ENCODE results near the gene TMEM247.

The TMEM247 gene

DNA sequence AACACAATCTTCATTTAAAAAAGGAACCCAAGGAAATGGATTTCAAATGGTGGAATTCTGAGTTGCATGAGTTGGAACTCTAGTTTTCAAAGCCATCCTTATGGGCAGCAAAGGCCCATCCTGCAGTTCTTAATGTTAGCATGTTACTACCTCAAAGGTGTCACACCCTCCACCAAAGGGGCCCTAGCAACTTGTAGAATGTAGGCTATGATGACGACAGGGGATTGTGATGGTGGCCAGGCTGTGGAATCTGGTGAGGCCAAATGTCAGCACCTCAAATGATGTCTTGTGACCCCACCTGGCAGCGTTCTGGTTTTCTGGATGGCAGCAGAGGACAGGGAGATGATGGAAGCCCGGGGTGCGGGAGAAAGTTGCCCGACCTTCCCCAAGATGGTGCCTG, at the start of gene TMEM247:
TSS of gene TMEM247 (plus strand) at position 301 of the 400 bp plus-strand sequence.
- TF ChIP-seq, protein P1, sequence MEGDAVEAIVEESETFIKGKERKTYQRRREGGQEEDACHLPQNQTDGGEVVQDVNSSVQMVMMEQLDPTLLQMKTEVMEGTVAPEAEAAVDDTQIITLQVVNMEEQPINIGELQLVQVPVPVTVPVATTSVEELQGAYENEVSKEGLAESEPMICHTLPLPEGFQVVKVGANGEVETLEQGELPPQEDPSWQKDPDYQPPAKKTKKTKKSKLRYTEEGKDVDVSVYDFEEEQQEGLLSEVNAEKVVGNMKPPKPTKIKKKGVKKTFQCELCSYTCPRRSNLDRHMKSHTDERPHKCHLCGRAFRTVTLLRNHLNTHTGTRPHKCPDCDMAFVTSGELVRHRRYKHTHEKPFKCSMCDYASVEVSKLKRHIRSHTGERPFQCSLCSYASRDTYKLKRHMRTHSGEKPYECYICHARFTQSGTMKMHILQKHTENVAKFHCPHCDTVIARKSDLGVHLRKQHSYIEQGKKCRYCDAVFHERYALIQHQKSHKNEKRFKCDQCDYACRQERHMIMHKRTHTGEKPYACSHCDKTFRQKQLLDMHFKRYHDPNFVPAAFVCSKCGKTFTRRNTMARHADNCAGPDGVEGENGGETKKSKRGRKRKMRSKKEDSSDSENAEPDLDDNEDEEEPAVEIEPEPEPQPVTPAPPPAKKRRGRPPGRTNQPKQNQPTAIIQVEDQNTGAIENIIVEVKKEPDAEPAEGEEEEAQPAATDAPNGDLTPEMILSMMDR (IDR thresholded peaks at IDR 0.05; ENCODE audit: borderline replicate concordance, control extremely low read depth, extremely low read depth, insufficient read depth, missing control alignments): no peak
- in situ Hi-C loops (cut with MboI; ENCODE audit: low sequenced_read_pairs, unreplicated experiment): no loop called here
- no peak for DNase-seq (ENCODE audit: low spot score)

- in situ Hi-C loops (cut with MboI; ENCODE audit: low sequenced_read_pairs, unreplicated experiment): no loop called here
- DNase-seq (ENCODE audit: low spot score): no peak
- TF ChIP-seq, protein P1 (IDR thresholded peaks at IDR 0.05; ENCODE audit: borderline replicate concordance, control extremely low read depth, extremely low read depth, insufficient read depth, missing control alignments): no peak
Observed at GRCh38 chr2:46430413-46430812, 49.0 kb upstream of the TMEM247 start.

- in situ Hi-C loops (cut with MboI; ENCODE audit: low sequenced_read_pairs, unreplicated experiment): no loop called here
Observed at GRCh38 chr2:46430992-46431391, 48.4 kb upstream of the TMEM247 start.

GRCh38 chr2:46431481-46432235, 47.7 kb upstream of the TMEM247 start:
- in situ Hi-C loops (cut with MboI; ENCODE audit: low sequenced_read_pairs, unreplicated experiment): no loop called here
- TF ChIP-seq, protein P1 (IDR thresholded peaks at IDR 0.05; ENCODE audit: borderline replicate concordance, control extremely low read depth, extremely low read depth, insufficient read depth, missing control alignments): no peak
- DNase-seq (ENCODE audit: low spot score): no peak

More at GRCh38 chr2:46430992-46431391, 48.4 kb upstream of the TMEM247 start:
- TF ChIP-seq, protein P1 (IDR thresholded peaks at IDR 0.05; ENCODE audit: borderline replicate concordance, control extremely low read depth, extremely low read depth, insufficient read depth, missing control alignments): no peak
- no peak for DNase-seq (ENCODE audit: low spot score)

DNA sequence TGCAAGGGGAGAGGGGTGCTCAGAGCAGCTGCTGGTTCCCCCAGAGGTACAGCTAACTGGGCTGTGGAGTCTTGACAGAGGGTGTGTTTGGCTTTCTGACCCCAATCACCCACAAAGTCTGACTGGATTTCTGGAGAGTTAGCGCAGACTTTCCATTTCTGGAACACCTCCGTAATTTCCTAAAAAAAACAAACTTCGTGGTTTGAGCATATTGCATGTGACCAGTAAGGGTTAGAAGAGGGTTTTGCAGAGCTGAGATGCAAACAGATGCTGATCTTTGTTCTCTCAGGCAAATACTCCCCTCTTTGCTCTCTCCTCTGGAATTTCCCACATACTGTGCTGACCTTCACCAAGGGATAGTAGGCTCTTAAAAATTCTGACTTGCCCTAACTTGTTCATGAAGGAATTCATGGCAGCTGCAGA, 44.5 kb upstream of the TMEM247 start:
- TF ChIP-seq, protein P1 (IDR thresholded peaks at IDR 0.05; ENCODE audit: borderline replicate concordance, control extremely low read depth, extremely low read depth, insufficient read depth, missing control alignments): no peak
- in situ Hi-C loops (cut with MboI; ENCODE audit: low sequenced_read_pairs, unreplicated experiment): no loop called here
- DNase-seq (ENCODE audit: low spot score): no peak

GRCh38 chr2:46435353-46435752, 44.0 kb upstream of the TMEM247 start:
- TF ChIP-seq, protein P1 (IDR thresholded peaks at IDR 0.05; ENCODE audit: borderline replicate concordance, control extremely low read depth, extremely low read depth, insufficient read depth, missing control alignments): no peak
- in situ Hi-C loops (cut with MboI; ENCODE audit: low sequenced_read_pairs, unreplicated experiment): no loop called here
- DNase-seq (ENCODE audit: low spot score): no peak
